Stomach (tissue), 9 donors: ENCODE results near the gene SIN3B. TPM values are rescaled to one million over a fixed set of nuclear protein-coding genes. Genes with fewer than 3 reads are reported as not detected.
"Not testable (repeated sequence)": the region's sequence is repeated elsewhere in the genome, so short reads cannot be mapped to it uniquely, and the experiment has no call there.

ENCODE experiments used
- DNase-seq, 2 donors: peaks; one replicate each; pipeline versions ENCODE4 v3.0.0 to v3.0.0-alpha.2; 2013 to 2019
- H3K27ac ChIP-seq, 5 donors: fragments of 200-600 bp in 4 of 5; sonication (generic) in 4 of 5; one replicate each; pipeline ENCODE4 v1.5.1; 2013 to 2019; ENCODE audit warnings: mild to moderate bottlenecking in 1 of 5, moderate library complexity in 1 of 5
- H3K27me3 ChIP-seq, 3 donors: fragments of 200-600 bp; sonication (generic); one replicate each; pipeline ENCODE4 v1.5.1; 2017 to 2019; ENCODE audit warnings: mixed run types in 1 of 3
- H3K36me3 ChIP-seq, 4 donors: fragments of 200-600 bp; sonication (generic); 1 replicate in 3 of 4; 2 replicates in 1 of 4; pipeline ENCODE4 v1.5.1; 2016 to 2019
- H3K4me1 ChIP-seq, 4 donors: fragments of 200-600 bp; sonication (generic); one replicate each; pipeline ENCODE4 v1.5.1; 2016 to 2019
- H3K4me3 ChIP-seq, 4 donors: fragments of 200-600 bp; sonication (generic) in 3 of 4; one replicate each; pipeline ENCODE4 v1.5.1; 2016 to 2019; ENCODE audit warnings: mild to moderate bottlenecking in 1 of 4
- H3K9me3 ChIP-seq, 4 donors: fragments of 200-600 bp; sonication (generic); one replicate each; pipeline ENCODE4 v1.5.1; 2016 to 2019
- EP300 ChIP-seq: sonication (generic); formaldehyde crosslinking; IDR thresholded peaks from one replicate; pipeline ENCODE4 v1.6.1; 2017; ENCODE audit warnings: antibody characterized with exemption
- POLR2A ChIP-seq, 4 donors: fragments of 450-650 bp; IDR thresholded peaks; one replicate each; pipeline ENCODE4 v1.6.1; 2016; ENCODE audit warnings: antibody characterized with exemption in 4 of 4, control low read depth in 2 of 4, mild to moderate bottlenecking in 1 of 4, moderate library complexity in 1 of 4
- POLR2AphosphoS5 ChIP-seq, 3 donors: sonication (generic); formaldehyde crosslinking; IDR thresholded peaks; one replicate each; pipeline ENCODE4 v1.6.1; 2016; ENCODE audit warnings: antibody characterized with exemption in 3 of 3
- WGBS, 5 donors: extraction: QIAGEN DNeasy Blood & Tissue Kit in 3 of 5; methylation state at CpG; one replicate each; pipeline versions ENCODE4 v1.1.5 to v1.1.7; 2013 to 2018; 5-methylcytosine and 5-hydroxymethylcytosine counted together
- intact Hi-C: fragments of 100-400 bp; cut with DNase I; formaldehyde crosslinking; loops from one replicate; pipeline ENCODE4 v1.15.1; 2023; ENCODE audit warnings: low total_unique reads
- polyA plus RNA-seq, 3 donors: library from polyadenylated mRNA; stranded (reverse); fragments of 200-250 nt; gene quantifications; one replicate each; pipeline ENCODE4 v1.2.3, GENCODE V29; 2013
- total RNA-seq, 5 donors: library from RNA; depleted of rRNA; stranded (reverse); fragments of >200 nt; gene quantifications; one replicate each; pipeline versions ENCODE4 v1.1.0 to v1.2.3, GENCODE V29; 2014 to 2016
- TF ChIP-seq, protein P1 (sequence below), 7 experiments: fragments of 450-650 bp in 4 of 7; fragments of 200-600 bp in 3 of 7; sonication (generic) in 3 of 7; IDR thresholded peaks; one replicate each; pipeline ENCODE4 v1.5.1; 2016 to 2019; ENCODE audit warnings: antibody characterized with exemption in 7 of 7, control low read depth in 2 of 7, mild to moderate bottlenecking in 1 of 7
- donor health status: healthy with polysubstance abuse.
- donor health status: Bipolar disorder and iron deficiency.
- donor health status: healthy.

SIN3B gene
- total and polyA plus RNA-seq, 8 donors: 9.2 to 566 (median 62.4) TPM

GRCh38 chr19:16871871-16872270, 42.7 kb downstream of the SIN3B start:
- intact Hi-C loops: no loop called here
- H3K36me3 ChIP-seq: peaks cover 67 to 83% (median 81%) of the 10 kb centered on the region in 4 donors
- H3K27ac ChIP-seq: peak overlapping the region in 4 of 5 donors; percentile 47 to 68 (median 56)
- WGBS, 5 donors: 42 to 59% (median 49%) methylated on average over 7 of the region's 7 CpGs
- H3K4me1 ChIP-seq: peaks cover 0 to 15% (median 4%) of the 10 kb centered on the region in 4 donors
- TF ChIP-seq, protein P1, sequence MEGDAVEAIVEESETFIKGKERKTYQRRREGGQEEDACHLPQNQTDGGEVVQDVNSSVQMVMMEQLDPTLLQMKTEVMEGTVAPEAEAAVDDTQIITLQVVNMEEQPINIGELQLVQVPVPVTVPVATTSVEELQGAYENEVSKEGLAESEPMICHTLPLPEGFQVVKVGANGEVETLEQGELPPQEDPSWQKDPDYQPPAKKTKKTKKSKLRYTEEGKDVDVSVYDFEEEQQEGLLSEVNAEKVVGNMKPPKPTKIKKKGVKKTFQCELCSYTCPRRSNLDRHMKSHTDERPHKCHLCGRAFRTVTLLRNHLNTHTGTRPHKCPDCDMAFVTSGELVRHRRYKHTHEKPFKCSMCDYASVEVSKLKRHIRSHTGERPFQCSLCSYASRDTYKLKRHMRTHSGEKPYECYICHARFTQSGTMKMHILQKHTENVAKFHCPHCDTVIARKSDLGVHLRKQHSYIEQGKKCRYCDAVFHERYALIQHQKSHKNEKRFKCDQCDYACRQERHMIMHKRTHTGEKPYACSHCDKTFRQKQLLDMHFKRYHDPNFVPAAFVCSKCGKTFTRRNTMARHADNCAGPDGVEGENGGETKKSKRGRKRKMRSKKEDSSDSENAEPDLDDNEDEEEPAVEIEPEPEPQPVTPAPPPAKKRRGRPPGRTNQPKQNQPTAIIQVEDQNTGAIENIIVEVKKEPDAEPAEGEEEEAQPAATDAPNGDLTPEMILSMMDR (IDR thresholded peaks at IDR 0.05): no peak
- TF ChIP-seq POLR2A (IDR thresholded peaks at IDR 0.05): no peak
- TF ChIP-seq EP300: no peak
- peak in 1 of 3 donors; percentile 26 for TF ChIP-seq POLR2AphosphoS5 (IDR thresholded peaks at IDR 0.05)
- H3K27me3 ChIP-seq: no peaks in the 10 kb centered on the region
- H3K4me3 ChIP-seq: no peak overlapping the region
- peak; percentile 37 to 50 for DNase-seq
- H3K9me3 ChIP-seq: no peaks in the 10 kb centered on the region

DNA sequence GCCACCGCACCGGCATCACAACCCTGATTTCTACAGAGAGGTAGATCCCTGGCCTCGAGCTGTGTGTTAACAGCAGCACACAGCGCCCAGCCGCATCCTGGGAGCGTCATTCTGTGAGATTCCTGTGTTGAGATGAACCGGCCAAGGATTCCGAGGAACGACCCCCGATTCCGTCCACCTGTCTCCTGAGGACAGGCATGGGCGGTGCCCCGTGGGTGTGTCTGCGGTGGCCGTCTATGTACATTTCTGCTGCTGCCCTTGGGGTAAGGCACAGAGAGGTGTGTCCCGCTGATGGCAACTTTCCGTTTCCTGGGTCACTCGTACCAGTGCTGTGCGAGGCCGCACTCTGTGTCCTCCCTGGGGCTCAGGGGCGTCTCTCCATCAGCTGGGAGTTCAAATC, 43.5 kb downstream of the SIN3B start:
- intact Hi-C loops: no loop called here
- DNase-seq: no peak
- H3K27ac ChIP-seq: peak overlapping the region in 4 of 5 donors; percentile 47 to 68 (median 56)
- peaks cover 0 to 15% (median 4%) of the 10 kb centered on the region in 4 donors for H3K4me1 ChIP-seq
- TF ChIP-seq EP300 (no peak), POLR2AphosphoS5 (IDR thresholded peaks at IDR 0.05) (no peak), POLR2A (IDR thresholded peaks at IDR 0.05) (no peak)
- TF ChIP-seq, protein P1 (IDR thresholded peaks at IDR 0.05): no peak
- H3K9me3 ChIP-seq: no peaks in the 10 kb centered on the region
- 93 to 96% (median 94%) methylated on average over 16 to 21 of the region's 21 CpGs for WGBS, 5 donors
- no peak overlapping the region for H3K4me3 ChIP-seq
- peaks cover 67 to 83% (median 81%) of the 10 kb centered on the region in 4 donors for H3K36me3 ChIP-seq
- no peaks in the 10 kb centered on the region for H3K27me3 ChIP-seq

DNA sequence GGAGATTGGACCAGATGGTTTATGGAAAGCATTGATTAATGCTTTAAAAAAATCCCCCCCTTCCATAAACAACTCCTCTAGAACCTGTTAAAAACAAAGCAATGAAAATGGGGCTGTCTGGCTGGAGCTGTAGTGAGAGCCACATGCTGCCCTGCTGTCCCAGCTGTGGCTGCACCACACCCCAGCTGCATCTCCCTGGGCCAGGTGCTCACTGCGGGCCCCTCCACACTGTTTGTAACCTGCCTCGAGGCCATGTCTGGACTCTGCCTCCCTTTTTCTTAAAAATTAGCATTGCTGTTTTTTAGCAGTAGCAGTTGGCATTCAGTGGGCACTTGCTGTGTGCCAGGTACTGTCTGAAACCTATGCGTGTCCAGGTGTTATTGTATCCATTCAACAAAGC, 44.4 kb downstream of the SIN3B start:
- 84 to 95% (median 93%) methylated on average over 3 of the region's 3 CpGs for WGBS, 5 donors
- Histone ChIP-seq H3K36me3 (peaks cover 68 to 83% (median 81%) of the 10 kb centered on the region in 4 donors), H3K9me3 (no peaks in the 10 kb centered on the region), H3K27me3 (no peaks in the 10 kb centered on the region), H3K4me3 (no peak overlapping the region), H3K27ac (peak overlapping the region in 3 of 5 donors; percentile 5 to 68 (median 54)), H3K4me1 (peaks cover 0 to 15% (median 4%) of the 10 kb centered on the region in 4 donors)
- DNase-seq: no peak
- TF ChIP-seq POLR2A (IDR thresholded peaks at IDR 0.05) (no peak), POLR2AphosphoS5 (IDR thresholded peaks at IDR 0.05) (no peak), EP300 (no peak)
- TF ChIP-seq, protein P1 (IDR thresholded peaks at IDR 0.05): no peak
- intact Hi-C loops: no loop called here

DNA sequence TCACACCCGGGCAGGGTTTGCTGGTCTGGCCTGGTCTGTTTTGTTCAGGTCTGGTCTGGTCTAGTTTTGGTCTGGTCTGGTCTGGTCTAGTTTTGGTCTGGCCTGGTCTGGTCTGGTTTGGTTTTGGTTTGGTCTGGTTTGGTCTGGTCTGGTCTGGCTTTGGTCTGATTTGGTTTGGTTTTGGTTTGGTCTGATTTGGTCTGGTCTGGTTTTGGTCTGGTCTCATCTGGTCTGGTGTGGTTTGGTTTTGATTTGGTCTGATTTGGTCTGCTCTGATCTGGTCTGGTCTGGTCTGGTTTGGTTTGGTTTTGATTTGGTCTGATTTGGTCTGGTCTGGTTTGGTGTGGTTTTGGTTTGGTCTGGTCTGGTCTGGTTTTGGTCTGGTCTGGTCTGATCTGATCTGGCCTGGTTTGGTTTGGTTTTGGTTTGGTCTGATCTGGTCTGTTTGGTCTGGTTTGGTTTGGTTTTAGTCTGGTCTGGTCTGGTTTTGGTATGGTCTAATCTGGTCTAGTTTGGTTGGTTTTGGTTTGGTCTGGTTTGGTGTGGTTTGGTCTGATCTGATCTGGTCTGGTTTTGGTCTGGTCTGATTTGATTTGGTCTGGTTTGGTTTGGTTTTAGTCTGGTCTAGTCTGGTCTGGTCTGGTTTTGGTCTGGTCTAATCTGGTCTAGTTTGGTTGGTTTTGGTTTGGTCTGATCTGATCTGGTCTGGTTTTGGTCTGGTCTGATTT, 45.2 kb downstream of the SIN3B start:
- Histone ChIP-seq H3K9me3 (no peaks in the 10 kb centered on the region), H3K36me3 (peaks cover 67 to 83% (median 81%) of the 10 kb centered on the region in 4 donors)
- intact Hi-C loops: no loop called here

DNA sequence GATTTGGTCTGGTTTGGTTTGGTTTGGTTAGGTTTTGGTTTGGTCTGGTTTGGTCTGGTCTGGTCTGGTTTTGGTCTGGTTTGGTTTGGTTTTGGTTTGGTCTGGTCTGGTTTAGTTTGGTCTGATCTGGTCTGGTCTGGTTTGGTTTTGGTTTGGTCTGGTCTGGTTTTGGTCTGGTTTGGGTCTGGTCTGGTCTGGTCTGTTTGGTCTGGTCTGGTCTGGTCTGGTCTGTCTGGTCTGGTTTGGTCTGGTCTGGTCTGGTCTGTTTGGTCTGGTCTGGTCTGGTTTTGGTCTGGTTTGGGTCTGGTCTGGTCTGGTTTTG, 45.7 kb downstream of the SIN3B start:
- DNase-seq, H3K4me3 ChIP-seq, H3K9me3 ChIP-seq, H3K27me3 ChIP-seq, intact Hi-C loops: not testable (repeated sequence)
- Histone ChIP-seq H3K4me1 (peaks cover 0 to 15% (median 4%) of the 10 kb centered on the region in 4 donors), H3K27ac (peak overlapping the region in 2 of 5 donors; percentile 14 to 33), H3K36me3 (peaks cover 65 to 83% (median 81%) of the 10 kb centered on the region in 4 donors)

More for the DNA sequence above, 45.2 kb downstream of the SIN3B start:
- TF ChIP-seq POLR2A (IDR thresholded peaks at IDR 0.05) (no peak), EP300 (no peak), POLR2AphosphoS5 (IDR thresholded peaks at IDR 0.05) (no peak)
- TF ChIP-seq, protein P1 (IDR thresholded peaks at IDR 0.05): no peak
- H3K4me3 ChIP-seq: no peak overlapping the region
- H3K27ac ChIP-seq: peak overlapping the region in 2 of 5 donors; percentile 14 to 33
- H3K27me3 ChIP-seq: no peaks in the 10 kb centered on the region
- peaks cover 0 to 15% (median 4%) of the 10 kb centered on the region in 4 donors for H3K4me1 ChIP-seq
- DNase-seq: no peak
- 85 to 100% (median 91%) methylated on average over 1 of the region's 1 CpG for WGBS, 5 donors
